Lung (tissue), 12 donors: ENCODE data around the gene LAIR1. TPM values are rescaled to one million over a fixed set of nuclear protein-coding genes. Genes with fewer than 3 reads are reported as not detected.
"Not testable (repeated sequence)": the region's sequence is repeated elsewhere in the genome, so short reads cannot be mapped to it uniquely, and the experiment has no call there.

Source experiments
- ATAC-seq: fragments of 200-7000 bp; cut with Tn5 transposase; one replicate; pipeline ENCODE4 v1.9.1; 2020; ENCODE audit warnings: moderate number of reproducible peaks; ENCODE audit not compliant: insufficient read depth, low FRiP score
- DNase-seq, 3 donors: peaks; one replicate each; pipeline ENCODE4 v3.0.0-alpha.2; 2013 to 2017
- H3K27ac ChIP-seq, 2 donors: one replicate each; pipeline ENCODE4 v1.5.1; 2013; ENCODE audit warnings: mild to moderate bottlenecking in 2 of 2, moderate library complexity in 2 of 2, control low read depth in 1 of 2, inconsistent platforms in 1 of 2, low read depth in 1 of 2, low read length in 1 of 2
- H3K27me3 ChIP-seq, 3 donors: one replicate each; pipeline ENCODE4 v1.5.1; 2013; ENCODE audit warnings: low read length in 2 of 3; ENCODE audit not compliant: control insufficient read depth in 3 of 3, insufficient read depth in 3 of 3
- H3K36me3 ChIP-seq, 4 donors: one replicate each; pipeline ENCODE4 v1.5.1; 2013; ENCODE audit warnings: low read length in 4 of 4, mild to moderate bottlenecking in 1 of 4, moderate library complexity in 1 of 4; ENCODE audit not compliant: control insufficient read depth in 4 of 4, insufficient read depth in 4 of 4
- H3K4me1 ChIP-seq, 5 donors: one replicate each; pipeline ENCODE4 v1.5.1; 2013; ENCODE audit warnings: low read length in 5 of 5, mild to moderate bottlenecking in 2 of 5, moderate library complexity in 1 of 5; ENCODE audit not compliant: control insufficient read depth in 5 of 5, insufficient read depth in 5 of 5
- H3K4me3 ChIP-seq: one replicate; pipeline ENCODE4 v1.5.1; 2013; ENCODE audit warnings: mild to moderate bottlenecking, control low read depth, moderate library complexity
- H3K9ac ChIP-seq, 2 donors: one replicate each; pipeline ENCODE4 v1.5.1; 2013; ENCODE audit warnings: low read length in 2 of 2, control low read depth in 1 of 2; ENCODE audit not compliant: insufficient read depth in 1 of 2
- H3K9me3 ChIP-seq, 4 donors: one replicate each; pipeline ENCODE4 v1.5.1; 2013; ENCODE audit warnings: low read length in 3 of 4, mild to moderate bottlenecking in 1 of 4, moderate library complexity in 1 of 4; ENCODE audit not compliant: control insufficient read depth in 4 of 4, insufficient read depth in 3 of 4
- WGBS, 2 donors: extraction: QIAGEN DNeasy Blood & Tissue Kit; methylation state at CpG; one replicate each; pipeline ENCODE4 v1.1.7; 2013; 5-methylcytosine and 5-hydroxymethylcytosine counted together
- polyA plus RNA-seq, 2 donors: library from polyadenylated mRNA; stranded (reverse); fragments of 200-250 nt; gene quantifications; one replicate each; pipeline ENCODE4 v1.2.1, GENCODE V29; 2013
- total RNA-seq, 2 donors: library from RNA; depleted of rRNA in 1 of 2; stranded (reverse); fragments of >200 nt in 1 of 2; gene quantifications; one replicate each; pipeline ENCODE4 v1.2.1, GENCODE V29; 2014 to 2021
- TF ChIP-seq, protein P1 (sequence below): IDR thresholded peaks from 2 replicates; pipeline ENCODE4 v1.5.1; 2012; ENCODE audit warnings: mild to moderate bottlenecking; ENCODE audit errors: control extremely low read depth, extremely low read depth
- donor health status: control.
- donor health status: control.
- donor health status: Bipolar disorder and iron deficiency.
- donor health status: healthy.
- donor health status: DM: yes; HTN: yes; CAD: no.

LAIR1 gene
- total and polyA plus RNA-seq, 4 donors = 27.4 to 253 (median 77.1) TPM

DNA sequence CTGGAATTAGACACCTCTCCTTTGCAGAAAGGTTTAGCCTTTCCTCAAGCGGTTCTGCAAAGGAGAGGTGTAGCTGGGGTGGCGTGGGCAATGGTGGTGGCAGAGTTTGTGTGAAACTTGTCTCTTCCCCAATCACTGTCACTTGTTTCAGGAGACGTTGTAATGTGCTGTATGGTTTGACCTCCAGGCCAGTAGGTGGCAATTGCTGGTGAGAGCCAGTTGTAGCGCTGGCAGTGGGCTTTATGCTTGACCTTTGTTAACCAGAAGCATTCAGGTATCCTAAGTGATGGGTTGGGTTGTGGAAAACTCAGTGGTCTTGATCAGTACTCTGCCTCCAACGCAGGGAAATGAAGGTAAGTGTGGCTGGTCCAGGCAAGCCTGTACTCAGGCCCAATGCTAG lies 39.1 kb downstream of the LAIR1 start:
- Histone ChIP-seq H3K27me3 (no peaks in the 10 kb centered on the region), H3K27ac (no peak overlapping the region), H3K9ac (no peak overlapping the region), H3K4me3 (no peak overlapping the region), H3K4me1 (no peaks in the 10 kb centered on the region), H3K36me3 (no peaks in the 10 kb centered on the region), H3K9me3 (peaks cover 0 to 4% (median 1%) of the 10 kb centered on the region in 4 donors)
- TF ChIP-seq, protein P1, sequence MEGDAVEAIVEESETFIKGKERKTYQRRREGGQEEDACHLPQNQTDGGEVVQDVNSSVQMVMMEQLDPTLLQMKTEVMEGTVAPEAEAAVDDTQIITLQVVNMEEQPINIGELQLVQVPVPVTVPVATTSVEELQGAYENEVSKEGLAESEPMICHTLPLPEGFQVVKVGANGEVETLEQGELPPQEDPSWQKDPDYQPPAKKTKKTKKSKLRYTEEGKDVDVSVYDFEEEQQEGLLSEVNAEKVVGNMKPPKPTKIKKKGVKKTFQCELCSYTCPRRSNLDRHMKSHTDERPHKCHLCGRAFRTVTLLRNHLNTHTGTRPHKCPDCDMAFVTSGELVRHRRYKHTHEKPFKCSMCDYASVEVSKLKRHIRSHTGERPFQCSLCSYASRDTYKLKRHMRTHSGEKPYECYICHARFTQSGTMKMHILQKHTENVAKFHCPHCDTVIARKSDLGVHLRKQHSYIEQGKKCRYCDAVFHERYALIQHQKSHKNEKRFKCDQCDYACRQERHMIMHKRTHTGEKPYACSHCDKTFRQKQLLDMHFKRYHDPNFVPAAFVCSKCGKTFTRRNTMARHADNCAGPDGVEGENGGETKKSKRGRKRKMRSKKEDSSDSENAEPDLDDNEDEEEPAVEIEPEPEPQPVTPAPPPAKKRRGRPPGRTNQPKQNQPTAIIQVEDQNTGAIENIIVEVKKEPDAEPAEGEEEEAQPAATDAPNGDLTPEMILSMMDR = no peak
- DNase-seq (no peak), ATAC-seq (no peak)
- 68 to 76% methylated on average over 5 of the region's 5 CpGs for WGBS, 2 donors

DNA sequence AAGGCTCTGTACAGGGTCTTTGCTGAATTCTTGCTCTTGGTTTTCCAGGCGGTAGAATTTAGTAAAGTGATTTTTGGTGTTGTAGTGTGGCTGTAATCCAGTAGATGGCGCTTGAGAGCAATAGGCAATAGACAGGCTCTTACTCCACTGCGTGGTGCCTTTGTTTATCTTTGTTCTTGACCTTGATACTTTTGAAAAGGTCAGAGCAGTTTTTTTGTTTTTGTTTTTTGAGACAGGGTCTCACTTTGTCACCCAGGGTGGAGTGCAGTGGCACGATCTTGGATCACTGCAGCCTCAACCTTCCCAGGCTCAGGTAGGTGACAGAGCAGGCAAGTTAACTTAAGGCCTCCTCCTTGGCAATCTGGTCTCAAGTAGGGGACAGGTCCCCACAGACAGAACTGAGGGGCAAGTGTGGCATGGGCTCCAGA lies 39.5 kb downstream of the LAIR1 start:
- TF ChIP-seq, protein P1 = peak; percentile 72
- DNase-seq = peak in 2 of 3 donors; percentile 54 to 61
- Histone ChIP-seq H3K36me3 (no peaks in the 10 kb centered on the region), H3K4me3 (no peak overlapping the region), H3K4me1 (no peaks in the 10 kb centered on the region), H3K9ac (no peak overlapping the region), H3K9me3 (peaks cover 0 to 4% (median 1%) of the 10 kb centered on the region in 4 donors), H3K27ac (no peak overlapping the region), H3K27me3 (no peaks in the 10 kb centered on the region)
- ATAC-seq = no peak
- WGBS, 2 donors = 5 to 6% methylated on average over 4 of the region's 4 CpGs

DNA sequence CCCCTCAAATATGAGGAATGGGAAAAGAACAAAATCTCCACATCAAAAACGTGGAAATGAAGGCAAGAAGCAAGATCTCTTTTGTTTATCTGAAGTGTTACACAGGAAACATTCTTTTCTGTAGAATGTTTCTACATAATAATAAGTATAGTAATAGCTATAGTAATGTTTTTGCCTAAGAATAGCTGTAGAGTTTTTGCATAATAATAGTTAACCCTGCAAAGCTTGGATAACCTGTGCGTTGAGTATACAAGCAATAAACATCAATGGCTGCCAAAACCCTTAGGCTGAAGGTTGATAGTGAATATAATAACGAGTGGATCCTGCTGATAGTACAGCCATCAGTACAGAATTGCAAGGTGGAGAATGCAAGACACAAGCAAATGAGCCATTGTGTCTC lies 40.7 kb downstream of the LAIR1 start:
- no peaks in the 10 kb centered on the region for H3K27me3 ChIP-seq
- DNase-seq = no peak
- H3K4me1 ChIP-seq = peaks cover 0 to under 1% (median 0%) of the 10 kb centered on the region in 5 donors
- TF ChIP-seq, protein P1 = no peak
- no peak overlapping the region for H3K9ac ChIP-seq
- no peaks in the 10 kb centered on the region for H3K36me3 ChIP-seq
- H3K4me3 ChIP-seq = no peak overlapping the region
- H3K9me3 ChIP-seq = peaks cover 0 to 4% (median 1%) of the 10 kb centered on the region in 4 donors
- H3K27ac ChIP-seq = no peak overlapping the region
- WGBS, 2 donors = 30 to 62% methylated on average over 3 of the region's 3 CpGs
- no peak for ATAC-seq

- ATAC-seq, H3K27ac ChIP-seq, H3K27me3 ChIP-seq, H3K4me3 ChIP-seq, DNase-seq, H3K9ac ChIP-seq, H3K9me3 ChIP-seq, H3K4me1 ChIP-seq, H3K36me3 ChIP-seq: not testable (repeated sequence)
- 4% methylated on average over 9 of the region's 13 CpGs; no CpG with 5 or more reads in 1 of the 2 donors for WGBS, 2 donors
Measured at GRCh38 chr19:54322934-54323333, 41.8 kb downstream of the LAIR1 start.

DNA sequence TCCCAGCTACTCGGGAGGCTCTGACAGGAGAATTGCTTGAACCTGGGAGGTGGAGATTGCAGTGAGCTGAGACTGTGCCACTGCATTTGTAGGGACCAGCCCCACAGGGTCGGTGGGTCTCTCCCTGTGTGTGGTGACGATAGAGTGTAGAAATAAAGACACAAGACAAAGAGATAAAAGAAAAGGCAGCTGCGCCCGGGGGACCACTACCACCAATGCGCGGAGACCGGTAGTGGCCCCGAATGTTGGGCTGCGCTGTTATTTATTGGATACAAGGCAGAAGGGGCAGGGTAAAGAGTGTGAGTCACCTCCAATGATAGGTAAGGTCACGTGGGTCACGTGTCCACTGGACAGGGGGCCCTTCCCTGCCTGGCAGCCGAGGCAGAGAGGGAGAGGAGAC lies 42.4 kb downstream of the LAIR1 start:
- not testable (repeated sequence) for H3K4me3 ChIP-seq, H3K36me3 ChIP-seq, H3K27me3 ChIP-seq, H3K4me1 ChIP-seq, H3K9me3 ChIP-seq, H3K9ac ChIP-seq, H3K27ac ChIP-seq, DNase-seq, ATAC-seq
- WGBS, 2 donors = 88 to 90% methylated on average over 10 to 12 of the region's 13 CpGs
